HL-60 (cell line): ENCODE data around the gene TMEM61.

Experiments used
- CTCF ChIP-seq: IDR thresholded peaks from one replicate; pipeline ENCODE4 v1.5.1; 2011; ENCODE audit warnings: low read length, control low read depth, inconsistent platforms; ENCODE audit not compliant: insufficient read depth
- GABPA ChIP-seq: IDR thresholded peaks from 2 replicates; pipeline ENCODE4 v1.6.1; 2012; ENCODE audit warnings: low read depth
- POLR2AphosphoS5 ChIP-seq: IDR thresholded peaks from 2 replicates; pipeline ENCODE4 v1.6.1; 2012; ENCODE audit warnings: low read depth
- SPI1 ChIP-seq: IDR thresholded peaks from 2 replicates; pipeline ENCODE4 v1.6.1; 2012; ENCODE audit warnings: low read depth, mild to moderate bottlenecking, borderline replicate concordance

- no peak for TF ChIP-seq CTCF
- TF ChIP-seq POLR2AphosphoS5 = no peak
- no peak for TF ChIP-seq GABPA
- TF ChIP-seq SPI1 = no peak
Observed at GRCh38 chr1:54980046-54980527, 341 bp upstream of the TMEM61 start.
